Measurements from ENCODE around the gene CDC45. TPM values are rescaled to one million over a fixed set of nuclear protein-coding genes. Genes with fewer than 3 reads are reported as not detected.

CDC45 gene
- polyA plus RNA-seq, 1 experiment = 9.3 TPM

DNA sequence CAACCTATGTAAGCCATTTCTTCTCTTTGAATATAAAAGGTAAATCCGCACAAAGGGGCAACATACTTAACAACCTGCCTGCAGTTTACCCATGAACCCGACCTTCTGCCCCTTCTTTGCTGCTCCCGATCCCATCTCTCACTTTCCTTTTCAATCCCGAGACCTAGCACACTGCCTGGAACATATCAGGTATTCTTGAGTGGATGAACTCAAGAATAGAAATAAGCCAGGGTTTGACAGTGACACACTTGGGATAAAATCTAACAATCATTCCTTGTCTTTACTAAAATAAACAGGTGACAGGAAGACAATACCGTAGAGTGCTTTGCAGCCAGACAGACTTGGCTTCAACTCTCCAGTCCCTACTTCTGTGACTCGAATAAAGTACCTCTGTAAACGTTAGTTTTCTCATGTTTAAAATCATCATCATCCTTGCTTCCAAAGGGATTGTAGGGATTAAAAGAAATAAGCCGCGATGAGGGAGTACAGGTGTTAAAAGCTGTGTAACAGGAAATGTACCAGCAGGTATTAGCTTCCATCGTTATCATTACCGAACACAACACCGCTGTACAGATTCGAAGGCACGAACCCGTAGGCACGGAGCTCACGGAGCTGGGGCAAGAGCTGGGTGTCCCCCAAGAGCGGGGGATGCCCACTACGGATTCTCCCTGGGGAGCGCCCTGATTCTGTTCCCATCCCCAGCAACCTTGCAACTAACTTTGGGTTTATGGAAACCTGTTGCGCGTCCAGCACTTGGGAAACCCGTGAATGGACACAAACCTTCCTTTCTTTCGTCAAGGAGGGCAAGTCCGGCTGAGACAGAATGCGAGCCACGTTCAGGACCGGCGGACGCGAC lies 1.4 kb upstream of the CDC45 start:
- POLR2A ChIA-PET = interaction anchor here (0.6 to 2.9 kb wide), 2 partner anchors 46 to 469 kb away, joined by 4 to 13 read pairs; partner anchors contain the start of genes HIRA and MRPL40
- Histone ChIP-seq H3K27ac (ENCODE audit: low read depth, low read length) (peak overlapping the region; percentile 99), H3K9me3 (ENCODE audit: control insufficient read depth, insufficient read depth, low read length) (no peaks in the 10 kb centered on the region; the same call in 1 of the 2 replicates), H3K4me3 (ENCODE audit: low read depth, low read length) (peak overlapping the region; percentile 98), H3K27me3 (ENCODE audit: control insufficient read depth, insufficient read depth, low read length) (no peaks in the 10 kb centered on the region)
- CTCF ChIA-PET = interaction anchor here (0.6 to 3.8 kb wide), 6 partner anchors 31 to 523 kb away, joined by 3 to 26 read pairs (median 5); partner anchors contain the start of genes C22orf39, ESS2 and SLC25A1
- no peak for DNase-seq (ENCODE audit: low read depth, low spot score)
- TF ChIP-seq CTCF (IDR thresholded peaks at IDR 0.05; ENCODE audit: low read depth, low read length) = no peak; the same call in 1 of the 2 replicates

- Histone ChIP-seq H3K27me3 (ENCODE audit: control insufficient read depth, insufficient read depth, low read length) (no peaks in the 10 kb centered on the region), H3K4me3 (ENCODE audit: low read depth, low read length) (peak within 1 kb of the TSS; percentile 98), H3K9me3 (ENCODE audit: control insufficient read depth, insufficient read depth, low read length) (no peaks in the 10 kb centered on the region; the same call in 1 of the 2 replicates), H3K27ac (ENCODE audit: low read depth, low read length) (peak within 1 kb of the TSS; percentile 99)
- ChIA-PET CTCF (interaction anchor here (3.8 kb wide), 1 partner anchor 151 kb away, joined by 26 read pairs; no protein-coding TSS in a partner anchor), POLR2A (interaction anchor here (0.8 to 2.9 kb wide), 5 partner anchors 34 to 1560 kb away, joined by 3 to 13 read pairs (median 3); partner anchors contain the start of genes ESS2, HIRA and MRPL40)
- peak; percentile 72 for DNase-seq (ENCODE audit: low read depth, low spot score)
- TF ChIP-seq CTCF (IDR thresholded peaks at IDR 0.05; ENCODE audit: low read depth, low read length) = no peak
These were observed 792 bp upstream of the CDC45 start, which contains the start of gene UFD1 for GRCh38 chr22:19478901-19479354. Gene UFD1, minus strand, starts transcription at chr22:19479193. Its CDS starts 108 bp downstream, at chr22:19479085.

DNA sequence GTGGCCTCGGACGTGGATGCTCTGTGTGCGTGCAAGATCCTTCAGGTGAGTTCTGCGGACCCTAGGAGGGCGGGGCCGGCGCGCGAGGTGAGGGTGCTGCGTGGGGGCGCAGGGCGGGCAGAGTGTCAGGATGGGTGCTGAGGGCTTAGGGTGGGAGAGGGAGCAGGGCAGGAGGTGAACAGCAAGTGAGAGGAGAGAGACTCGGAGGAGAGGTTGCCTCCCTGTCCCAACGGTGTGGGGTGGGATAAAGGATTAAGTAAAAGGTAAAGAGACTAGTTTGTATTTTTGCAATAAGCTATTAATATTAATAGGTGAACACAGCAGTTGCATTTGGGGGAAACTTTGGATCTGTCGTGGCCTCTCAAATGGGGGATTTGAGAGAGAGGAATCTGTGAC lies 451 bp downstream of the CDC45 start:
- no peaks in the 10 kb centered on the region; the same call in 1 of the 2 replicates for H3K9me3 ChIP-seq (ENCODE audit: control insufficient read depth, insufficient read depth, low read length)
- POLR2A ChIA-PET = interaction anchor here (0.9 to 2.9 kb wide), 4 partner anchors 36 to 336 kb away, joined by 3 to 13 read pairs (median 5); partner anchors contain the start of genes ESS2, HIRA, MRPL40 and SLC25A1
- H3K27ac ChIP-seq (ENCODE audit: low read depth, low read length) = no peak overlapping the region
- CTCF ChIA-PET = interaction anchor here (3.8 kb wide), 1 partner anchor 150 kb away, joined by 26 read pairs; no protein-coding TSS in a partner anchor
- H3K4me3 ChIP-seq (ENCODE audit: low read depth, low read length) = peak overlapping the region; percentile 83
- no peak for DNase-seq (ENCODE audit: low read depth, low spot score)
- TF ChIP-seq CTCF (IDR thresholded peaks at IDR 0.05; ENCODE audit: low read depth, low read length) = no peak
- no peaks in the 10 kb centered on the region for H3K27me3 ChIP-seq (ENCODE audit: control insufficient read depth, insufficient read depth, low read length)

- H3K4me3 ChIP-seq (ENCODE audit: low read depth, low read length) = no peak overlapping the region; the same call in 1 of the 2 replicates
- TF ChIP-seq CTCF (IDR thresholded peaks at IDR 0.05; ENCODE audit: low read depth, low read length) = no peak
These were observed 1.1 kb downstream of the CDC45 start for GRCh38 chr22:19480789-19481188.

More at GRCh38 chr22:19480789-19481188, 1.1 kb downstream of the CDC45 start:
- no peaks in the 10 kb centered on the region; the same call in 1 of the 2 replicates for H3K9me3 ChIP-seq (ENCODE audit: control insufficient read depth, insufficient read depth, low read length)
- H3K27ac ChIP-seq (ENCODE audit: low read depth, low read length) = no peak overlapping the region
- H3K27me3 ChIP-seq (ENCODE audit: control insufficient read depth, insufficient read depth, low read length) = no peaks in the 10 kb centered on the region
- DNase-seq (ENCODE audit: low read depth, low spot score) = no peak
- ChIA-PET CTCF (no interaction called here), POLR2A (no interaction called here)

Measured in AG04450 (cell line).